DOHH2 (cell line): ENCODE measurements around the gene ASB13.

ENCODE experiments used
- EZH2phosphoT487 ChIP-seq: fragments of 200-600 bp; sonication (generic); IDR thresholded peaks from 2 replicates; pipeline ENCODE4 v1.6.1; 2017; ENCODE audit warnings: borderline replicate concordance, mild to moderate bottlenecking, antibody characterized with exemption, low read length, moderate library complexity, mixed read lengths
- TF ChIP-seq, protein P1 (sequence below): fragments of 200-600 bp; sonication (generic); IDR thresholded peaks from one replicate; pipeline ENCODE4 v1.5.1; 2014; ENCODE audit warnings: antibody characterized with exemption, mild to moderate bottlenecking, low read depth, low read length; ENCODE audit not compliant: poor library complexity, severe bottlenecking

DNA sequence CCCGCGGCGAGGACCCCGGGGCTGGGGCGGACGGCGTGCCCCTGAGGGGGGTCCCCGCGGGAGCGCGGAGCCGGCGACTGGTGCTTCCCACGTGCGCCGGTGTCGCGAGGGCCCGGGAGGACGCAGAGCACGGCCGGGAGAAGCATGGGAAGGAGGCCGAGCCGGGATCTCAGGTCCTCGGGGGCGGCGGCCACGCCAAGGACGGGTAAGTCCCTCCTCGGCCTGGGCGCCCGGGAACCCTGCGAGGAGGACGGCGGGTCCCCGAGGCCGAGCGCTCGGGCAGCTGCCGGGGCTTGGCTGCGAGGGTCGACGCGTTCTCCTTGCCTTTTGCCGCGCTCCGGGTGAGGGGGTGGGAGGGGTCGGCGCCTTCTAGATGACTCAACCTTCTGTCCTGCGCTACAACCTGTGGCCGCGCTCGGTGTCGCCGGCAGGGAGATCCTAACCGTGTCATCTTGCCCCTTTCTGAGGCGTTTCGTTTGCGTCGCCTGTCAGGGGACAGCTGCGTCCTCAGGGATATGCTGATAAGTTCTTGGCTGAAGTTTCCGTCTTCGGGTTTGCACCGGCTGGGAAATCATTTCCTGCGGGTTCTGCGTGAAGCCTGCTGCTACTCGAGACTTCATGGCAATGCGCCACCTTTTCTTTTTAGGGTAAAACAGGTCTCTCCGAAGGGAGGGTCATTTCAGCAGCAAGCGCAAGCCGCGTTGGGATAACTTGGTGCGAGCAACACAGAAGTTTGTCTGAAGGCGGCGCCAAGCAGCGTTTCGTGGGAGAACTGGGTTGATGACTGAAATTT lies 18.8 kb upstream of the ASB13 start:
- no peak for TF ChIP-seq EZH2phosphoT487
- TF ChIP-seq, protein P1, sequence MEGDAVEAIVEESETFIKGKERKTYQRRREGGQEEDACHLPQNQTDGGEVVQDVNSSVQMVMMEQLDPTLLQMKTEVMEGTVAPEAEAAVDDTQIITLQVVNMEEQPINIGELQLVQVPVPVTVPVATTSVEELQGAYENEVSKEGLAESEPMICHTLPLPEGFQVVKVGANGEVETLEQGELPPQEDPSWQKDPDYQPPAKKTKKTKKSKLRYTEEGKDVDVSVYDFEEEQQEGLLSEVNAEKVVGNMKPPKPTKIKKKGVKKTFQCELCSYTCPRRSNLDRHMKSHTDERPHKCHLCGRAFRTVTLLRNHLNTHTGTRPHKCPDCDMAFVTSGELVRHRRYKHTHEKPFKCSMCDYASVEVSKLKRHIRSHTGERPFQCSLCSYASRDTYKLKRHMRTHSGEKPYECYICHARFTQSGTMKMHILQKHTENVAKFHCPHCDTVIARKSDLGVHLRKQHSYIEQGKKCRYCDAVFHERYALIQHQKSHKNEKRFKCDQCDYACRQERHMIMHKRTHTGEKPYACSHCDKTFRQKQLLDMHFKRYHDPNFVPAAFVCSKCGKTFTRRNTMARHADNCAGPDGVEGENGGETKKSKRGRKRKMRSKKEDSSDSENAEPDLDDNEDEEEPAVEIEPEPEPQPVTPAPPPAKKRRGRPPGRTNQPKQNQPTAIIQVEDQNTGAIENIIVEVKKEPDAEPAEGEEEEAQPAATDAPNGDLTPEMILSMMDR, result peak; percentile 58
